HG02884 (cell line): ENCODE data around the gene PLSCR3.

Experiments used
- ATAC-seq: cut with Tn5 transposase; IDR thresholded peaks from one replicate; pipeline ENCODE4 v1.9.1; 2021; ENCODE audit warnings: mild to moderate bottlenecking, moderate library complexity; ENCODE audit not compliant: unreplicated experiment

PLSCR3 gene

GRCh38 chr17:7426896-7427489 lies 32.7 kb upstream of the PLSCR3 start:
- no peak for ATAC-seq

GRCh38 chr17:7426203-7426863 lies 32.0 kb upstream of the PLSCR3 start:
- ATAC-seq: no peak

GRCh38 chr17:7425756-7426155 lies 31.4 kb upstream of the PLSCR3 start:
- no peak for ATAC-seq

GRCh38 chr17:7425316-7425715 lies 31.0 kb upstream of the PLSCR3 start, which contains the start of gene SPEM2:
TSS of gene SPEM2 (plus strand) at chr17:7425616. CDS start at chr17:7425689, 73 bp downstream.
- ATAC-seq: no peak

GRCh38 chr17:7423679-7424078 lies 29.4 kb upstream of the PLSCR3 start:
- ATAC-seq: no peak

- no peak for ATAC-seq
Measured at GRCh38 chr17:7421186-7421585, 26.9 kb upstream of the PLSCR3 start.

- no peak for ATAC-seq
Measured at GRCh38 chr17:7419819-7420610, 25.7 kb upstream of the PLSCR3 start, which contains the start of gene SPEM1. TSS of gene SPEM1 (plus strand) at chr17:7420324. CDS start at chr17:7420385, 61 bp downstream.

- ATAC-seq: no peak
Measured at GRCh38 chr17:7418472-7419152, 24.3 kb upstream of the PLSCR3 start.

GRCh38 chr17:7417056-7417655 lies 22.8 kb upstream of the PLSCR3 start:
- no peak for ATAC-seq

GRCh38 chr17:7416323-7416722 lies 22.0 kb upstream of the PLSCR3 start:
- no peak for ATAC-seq

GRCh38 chr17:7415784-7416183 lies 21.5 kb upstream of the PLSCR3 start:
- no peak for ATAC-seq

- no peak for ATAC-seq
Measured at GRCh38 chr17:7414837-7415236, 20.5 kb upstream of the PLSCR3 start.

GRCh38 chr17:7413346-7413985 lies 19.1 kb upstream of the PLSCR3 start:
- ATAC-seq: no peak

- no peak for ATAC-seq
Measured at GRCh38 chr17:7411427-7411750, 17.1 kb upstream of the PLSCR3 start.

- ATAC-seq: no peak
Measured at GRCh38 chr17:7410634-7411426, 16.5 kb upstream of the PLSCR3 start.

- ATAC-seq: no peak
Measured at GRCh38 chr17:7409716-7410115, 15.4 kb upstream of the PLSCR3 start.

- ATAC-seq: no peak
Measured at GRCh38 chr17:7408863-7409262, 14.5 kb upstream of the PLSCR3 start.

GRCh38 chr17:7408252-7408727 lies 14.0 kb upstream of the PLSCR3 start:
- no peak for ATAC-seq

- ATAC-seq: no peak
Measured at GRCh38 chr17:7407485-7408251, 13.3 kb upstream of the PLSCR3 start, which contains the start of gene NLGN2. TSS of gene NLGN2 (plus strand) at chr17:7407845. CDS start at chr17:7408256, 411 bp downstream.
